Endodermal cell (in vitro differentiated cells): ENCODE measurements around the gene ROBO1. TPM values are rescaled to one million over a fixed set of nuclear protein-coding genes. Genes with fewer than 3 reads are reported as not detected.

Experiments
- DNase-seq: peaks from one replicate; pipeline ENCODE4 v3.0.0-alpha.2; 2017
- H3K27ac ChIP-seq: 2 replicates; pipeline ENCODE4 v1.5.1; 2013; ENCODE audit warnings: mild to moderate bottlenecking, low read depth, low read length, moderate library complexity
- H3K27me3 ChIP-seq: 2 replicates; pipeline ENCODE4 v1.6.1; 2013; ENCODE audit warnings: mild to moderate bottlenecking, low read length, moderate library complexity; ENCODE audit not compliant: insufficient read depth, control insufficient read depth, poor library complexity, severe bottlenecking
- H3K36me3 ChIP-seq: 2 replicates; pipeline ENCODE4 v1.7.0; 2013; ENCODE audit warnings: mild to moderate bottlenecking, low read length, moderate library complexity; ENCODE audit not compliant: control insufficient read depth, insufficient read depth
- H3K4me1 ChIP-seq: one replicate; pipeline ENCODE4 v1.7.0; 2013; ENCODE audit warnings: low read length; ENCODE audit not compliant: control insufficient read depth, insufficient read depth
- H3K4me3 ChIP-seq: 2 replicates; pipeline ENCODE4 v1.5.1; 2013; ENCODE audit warnings: mild to moderate bottlenecking, low read length, moderate library complexity
- H3K9ac ChIP-seq: 2 replicates; pipeline ENCODE4 v1.6.1; 2013; ENCODE audit warnings: mild to moderate bottlenecking, low read length, moderate library complexity; ENCODE audit not compliant: poor library complexity, severe bottlenecking; ENCODE audit errors: extremely low read depth
- H3K9me3 ChIP-seq: 2 replicates; pipeline ENCODE4 v1.6.1; 2013; ENCODE audit warnings: mild to moderate bottlenecking, low read length, moderate library complexity; ENCODE audit not compliant: control insufficient read depth
- H3K27ac Mint-ChIP-seq: 2 replicates; pipeline ENCODE4 v1.8.0; 2020; ENCODE audit warnings: mixed read lengths
- H3K27me3 Mint-ChIP-seq: 2 replicates; pipeline ENCODE4 v1.8.0; 2021; ENCODE audit warnings: mild to moderate bottlenecking, mixed read lengths; ENCODE audit not compliant: insufficient read depth
- H3K36me3 Mint-ChIP-seq: 2 replicates; pipeline ENCODE4 v1.8.0; 2020; ENCODE audit warnings: low read depth, mixed read lengths
- H3K4me1 Mint-ChIP-seq: 2 replicates; pipeline ENCODE4 v1.8.0; 2020; ENCODE audit warnings: mixed read lengths
- H3K4me3 Mint-ChIP-seq: 2 replicates; pipeline ENCODE4 v1.8.0; 2020; ENCODE audit warnings: mild to moderate bottlenecking, moderate library complexity, mixed read lengths
- H3K9me3 Mint-ChIP-seq: 2 replicates; pipeline ENCODE4 v1.8.0; 2020; ENCODE audit warnings: mild to moderate bottlenecking, mixed read lengths
- CTCF ChIP-seq: fragments of 200-600 bp; sonication (generic); conservative IDR thresholded peaks from 2 replicates; pipeline ENCODE4 v1.5.0; 2021; ENCODE audit warnings: antibody characterized with exemption, mild to moderate bottlenecking
- WGBS, 2 experiments: methylation state at CpG; one replicate each; pipeline versions ENCODE4 v1.1.5 to v1.1.7; 2013; ENCODE audit warnings: missing lambda C conversion rate in 2 of 2, mixed read lengths in 1 of 2; ENCODE audit not compliant: insufficient coverage in 1 of 2, insufficient read length in 1 of 2; 5-methylcytosine and 5-hydroxymethylcytosine counted together
- total RNA-seq, 2 donors: library from RNA; stranded (reverse); fragmentation: NEBNext Ultra II Directional in 1 of 2; extraction: Animal tissue kit (Norgen Biotek cat#: 25700) in 1 of 2; gene quantifications; 2 replicates in 1 of 2; 3 replicates in 1 of 2; pipeline ENCODE4 v1.2.1, GENCODE V29; 2021

ROBO1 gene
- total RNA-seq, 2 donors from 2014 or later, result 74.8 to 75.9 TPM

- H3K4me3 ChIP-seq, result no peak overlapping the region
- Mint-ChIP-seq H3K4me3 (no peak overlapping the region), H3K27me3 (no peaks in the 10 kb centered on the region), H3K9me3 (no peaks in the 10 kb centered on the region), H3K27ac (no peak overlapping the region), H3K36me3 (no peaks in the 10 kb centered on the region), H3K4me1 (peaks cover 3% of the 10 kb centered on the region)
- no peak overlapping the region for H3K27ac ChIP-seq
- H3K36me3 ChIP-seq, result no peaks in the 10 kb centered on the region
- H3K9me3 ChIP-seq, result no peaks in the 10 kb centered on the region
- no peak for DNase-seq
- no peak overlapping the region for H3K9ac ChIP-seq
- H3K27me3 ChIP-seq, result no peaks in the 10 kb centered on the region
- WGBS, 2 experiments, result 76 to 100% methylated on average over 1 to 3 of the region's 3 CpGs
- H3K4me1 ChIP-seq, result no peaks in the 10 kb centered on the region
- TF ChIP-seq CTCF, result no peak
Observed at GRCh38 chr3:79040701-79041100, 727.1 kb downstream of the ROBO1 start.

- no peak for DNase-seq
- H3K27ac ChIP-seq, result no peak overlapping the region
- H3K9ac ChIP-seq, result no peak overlapping the region
- Mint-ChIP-seq H3K27ac (no peak overlapping the region), H3K27me3 (no peaks in the 10 kb centered on the region), H3K36me3 (no peaks in the 10 kb centered on the region), H3K9me3 (no peaks in the 10 kb centered on the region), H3K4me1 (peaks cover 3% of the 10 kb centered on the region), H3K4me3 (no peak overlapping the region)
- no peaks in the 10 kb centered on the region for H3K9me3 ChIP-seq
- TF ChIP-seq CTCF, result no peak
- no peaks in the 10 kb centered on the region for H3K27me3 ChIP-seq
- 94% methylated on average over 3 to 6 of the region's 6 CpGs for WGBS, 2 experiments
- H3K36me3 ChIP-seq, result no peaks in the 10 kb centered on the region
- no peak overlapping the region for H3K4me3 ChIP-seq
- H3K4me1 ChIP-seq, result no peaks in the 10 kb centered on the region
Observed at GRCh38 chr3:79040091-79040490, 727.7 kb downstream of the ROBO1 start.

DNA sequence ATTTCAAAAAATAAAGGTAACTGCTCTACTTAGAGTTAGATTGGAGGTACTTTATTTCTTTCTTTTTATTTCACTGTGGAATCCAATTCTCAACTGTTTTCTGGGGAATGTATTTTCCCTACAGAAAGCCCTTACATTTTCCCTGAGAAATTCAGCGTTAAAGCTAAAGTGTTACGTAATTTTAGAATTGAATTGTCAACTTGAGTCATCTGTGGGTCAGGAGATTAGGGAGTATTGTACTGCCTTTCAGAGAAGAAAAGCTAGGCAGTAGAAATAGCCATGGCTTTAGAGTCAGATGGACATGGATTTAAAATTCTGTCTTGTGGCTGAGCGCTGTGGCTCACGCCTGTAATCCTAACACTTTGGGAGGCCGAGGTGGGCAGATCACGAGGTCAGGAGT, 728.6 kb downstream of the ROBO1 start:
- Histone ChIP-seq H3K36me3 (no peaks in the 10 kb centered on the region), H3K27me3 (no peaks in the 10 kb centered on the region), H3K27ac (no peak overlapping the region), H3K9ac (no peak overlapping the region), H3K4me1 (no peaks in the 10 kb centered on the region), H3K4me3 (no peak overlapping the region), H3K9me3 (no peaks in the 10 kb centered on the region)
- Mint-ChIP-seq H3K27ac (no peak overlapping the region), H3K27me3 (no peaks in the 10 kb centered on the region), H3K4me1 (peaks cover 3% of the 10 kb centered on the region), H3K4me3 (no peak overlapping the region), H3K36me3 (no peaks in the 10 kb centered on the region), H3K9me3 (no peaks in the 10 kb centered on the region)
- no peak for TF ChIP-seq CTCF
- DNase-seq, result no peak
- 87 to 94% methylated on average over 6 of the region's 6 CpGs for WGBS, 2 experiments
